ENCODE results near the gene CRYBG2.

- TF ChIP-seq CTCF (IDR thresholded peaks at IDR 0.05 in 2 of 3, conservative IDR thresholded peaks at IDR 0.05 in 1 of 3; ENCODE audit: control insufficient read depth in 2 of 3, extremely low read depth in 1 of 3, insufficient read depth in 1 of 3, low read depth in 3 of 3, low read length in 3 of 3): no peak
- no peak for TF ChIP-seq POLR2A (IDR thresholded peaks at IDR 0.05; ENCODE audit: low read depth, low read length)
These were observed 33.0 kb downstream of the CRYBG2 start for GRCh38 chr1:26320896-26321295.

All from GM12878 (cell line).